Measurements from ENCODE around the gene IRF9.
A peak's percentile ranks its signal among the peaks of the same experiment; 100 is the strongest.

IRF9 gene

GRCh38 chr14:24177891-24178290 lies 16.8 kb downstream of the IRF9 start:
- no peak for DNase-seq (ENCODE audit: low read depth in 2 of 2)

GRCh38 chr14:24178399-24179178 lies 17.5 kb downstream of the IRF9 start:
- no peak for DNase-seq (ENCODE audit: low read depth in 2 of 2)

GRCh38 chr14:24179294-24179960 lies 18.4 kb downstream of the IRF9 start:
- DNase-seq (ENCODE audit: low read depth in 2 of 2): no peak

GRCh38 chr14:24179961-24180796 lies 19.1 kb downstream of the IRF9 start:
- DNase-seq (ENCODE audit: low read depth in 2 of 2): no peak

- no peak for DNase-seq (ENCODE audit: low read depth in 2 of 2)
Observed at GRCh38 chr14:24181371-24182077, 20.5 kb downstream of the IRF9 start.

GRCh38 chr14:24182110-24182882 lies 21.2 kb downstream of the IRF9 start:
- no peak for DNase-seq (ENCODE audit: low read depth in 2 of 2)

- no peak for DNase-seq (ENCODE audit: low read depth in 2 of 2)
Observed at GRCh38 chr14:24183014-24183481, 22.0 kb downstream of the IRF9 start.

- no peak for DNase-seq (ENCODE audit: low read depth in 2 of 2)
Observed at GRCh38 chr14:24184104-24184970, 23.3 kb downstream of the IRF9 start.

- DNase-seq (ENCODE audit: low read depth in 2 of 2): no peak
Observed at GRCh38 chr14:24185026-24185425, 24.0 kb downstream of the IRF9 start.

- DNase-seq (ENCODE audit: low read depth in 2 of 2): no peak
Observed at GRCh38 chr14:24185741-24186140, 24.7 kb downstream of the IRF9 start.

- no peak for DNase-seq (ENCODE audit: low read depth in 2 of 2)
Observed at GRCh38 chr14:24186831-24187538, 25.9 kb downstream of the IRF9 start.

GRCh38 chr14:24187539-24187915 lies 26.5 kb downstream of the IRF9 start:
- DNase-seq (ENCODE audit: low read depth in 2 of 2): no peak

- peak; percentile 89 to 94 for DNase-seq (ENCODE audit: low read depth in 2 of 2)
Observed at GRCh38 chr14:24188251-24189058, 27.4 kb downstream of the IRF9 start, which contains the start of gene IPO4. IPO4 (minus strand) TSS chr14:24188816; CDS start chr14:24188787, 29 bp downstream.

- DNase-seq (ENCODE audit: low read depth in 2 of 2): no peak
Observed at GRCh38 chr14:24189059-24189375, 28.0 kb downstream of the IRF9 start.

- DNase-seq (ENCODE audit: low read depth in 2 of 2): no peak
Observed at GRCh38 chr14:24189460-24189859, 28.4 kb downstream of the IRF9 start.

- no peak for DNase-seq (ENCODE audit: low read depth in 2 of 2)
Observed at GRCh38 chr14:24190416-24190815, 29.4 kb downstream of the IRF9 start.

- DNase-seq (ENCODE audit: low read depth in 2 of 2): no peak
Observed at GRCh38 chr14:24192933-24193332, 31.9 kb downstream of the IRF9 start.

- DNase-seq (ENCODE audit: low read depth in 2 of 2): no peak
Observed at GRCh38 chr14:24194186-24194872, 33.3 kb downstream of the IRF9 start.

Data from stimulated activated CD8-positive, alpha-beta memory T cell treated with anti-CD3 and anti-CD28 coated beads, Interleukin-15, amount 100 ng/mL, for 4 hours (primary cell).